Stimulated activated CD8-positive, alpha-beta memory T cell treated with anti-CD3 and anti-CD28 coated beads, Interleukin-2, amount 100 ng/mL, for 48 hours (primary cell): Measurements from ENCODE around the gene LORICRIN.

Source experiments
- DNase-seq, 2 donors: peaks; one replicate each; pipeline ENCODE4 v3.0.0-alpha.2; 2020; ENCODE audit warnings: low read depth in 2 of 2

Gene LORICRIN, protein sequence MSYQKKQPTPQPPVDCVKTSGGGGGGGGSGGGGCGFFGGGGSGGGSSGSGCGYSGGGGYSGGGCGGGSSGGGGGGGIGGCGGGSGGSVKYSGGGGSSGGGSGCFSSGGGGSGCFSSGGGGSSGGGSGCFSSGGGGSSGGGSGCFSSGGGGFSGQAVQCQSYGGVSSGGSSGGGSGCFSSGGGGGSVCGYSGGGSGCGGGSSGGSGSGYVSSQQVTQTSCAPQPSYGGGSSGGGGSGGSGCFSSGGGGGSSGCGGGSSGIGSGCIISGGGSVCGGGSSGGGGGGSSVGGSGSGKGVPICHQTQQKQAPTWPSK

GRCh38 chr1:153259387-153259786, at the start of gene LORICRIN:
Gene LORICRIN (plus strand): TSS chr1:153259687. CDS start chr1:153260950, 1,263 bp downstream.
- no peak for DNase-seq

- no peak for DNase-seq
These were observed 49.3 kb upstream of the LORICRIN start for GRCh38 chr1:153210206-153210605.

DNA sequence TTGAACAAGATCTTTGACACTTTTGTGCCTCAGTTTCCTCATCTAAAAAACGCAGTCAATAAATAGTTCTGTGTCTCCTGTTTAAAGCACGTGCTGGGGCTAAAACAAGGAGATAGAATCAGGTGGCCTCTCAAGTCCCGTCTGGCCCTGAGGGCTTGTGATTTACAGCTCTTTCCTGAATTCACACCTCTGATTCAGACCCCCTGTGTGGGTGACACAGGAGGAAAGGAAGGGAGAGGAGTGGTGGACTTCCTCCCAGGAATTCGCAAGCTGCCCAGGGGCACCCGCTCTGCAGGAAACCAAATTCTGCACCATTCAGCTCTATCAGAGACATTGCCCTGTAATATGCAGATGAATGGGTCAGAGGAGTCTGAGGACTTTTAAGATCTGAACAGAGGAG, 47.3 kb upstream of the LORICRIN start:
- DNase-seq = no peak

GRCh38 chr1:153213519-153213918, 46.0 kb upstream of the LORICRIN start:
- no peak for DNase-seq

- DNase-seq = no peak
These were observed 42.3 kb upstream of the LORICRIN start, which contains the start of gene PRR9 for GRCh38 chr1:153217212-153217611. Gene PRR9 (plus strand): TSS chr1:153217584. CDS start chr1:153218145, 561 bp downstream.

DNA sequence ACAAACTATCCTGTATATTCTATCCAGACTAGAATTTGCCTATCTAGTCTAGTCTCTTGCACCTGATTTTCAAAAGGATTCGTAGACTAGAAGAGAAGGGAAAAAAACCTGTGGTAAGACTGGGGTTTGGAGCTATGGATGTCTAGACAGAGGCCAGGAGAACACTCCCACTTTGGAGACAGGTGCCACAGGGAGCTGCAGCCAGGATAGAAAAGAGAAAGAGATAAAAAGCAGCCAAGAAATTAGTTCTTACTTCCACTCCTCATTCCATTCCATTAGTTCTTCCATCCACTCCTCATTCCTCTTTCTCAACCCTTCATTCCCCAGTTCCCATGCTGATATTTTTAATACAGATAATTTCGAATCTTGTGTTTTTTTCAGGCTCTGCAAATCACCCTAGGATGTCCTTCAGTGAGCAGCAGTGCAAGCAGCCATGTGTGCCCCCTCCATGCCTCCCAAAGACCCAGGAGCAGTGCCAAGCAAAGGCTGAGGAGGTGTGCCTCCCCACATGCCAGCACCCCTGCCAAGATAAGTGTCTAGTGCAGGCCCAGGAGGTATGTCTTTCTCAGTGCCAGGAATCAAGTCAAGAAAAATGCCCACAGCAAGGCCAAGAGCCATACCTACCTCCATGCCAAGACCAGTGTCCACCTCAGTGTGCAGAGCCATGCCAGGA, 41.6 kb upstream of the LORICRIN start:
- no peak for DNase-seq

DNA sequence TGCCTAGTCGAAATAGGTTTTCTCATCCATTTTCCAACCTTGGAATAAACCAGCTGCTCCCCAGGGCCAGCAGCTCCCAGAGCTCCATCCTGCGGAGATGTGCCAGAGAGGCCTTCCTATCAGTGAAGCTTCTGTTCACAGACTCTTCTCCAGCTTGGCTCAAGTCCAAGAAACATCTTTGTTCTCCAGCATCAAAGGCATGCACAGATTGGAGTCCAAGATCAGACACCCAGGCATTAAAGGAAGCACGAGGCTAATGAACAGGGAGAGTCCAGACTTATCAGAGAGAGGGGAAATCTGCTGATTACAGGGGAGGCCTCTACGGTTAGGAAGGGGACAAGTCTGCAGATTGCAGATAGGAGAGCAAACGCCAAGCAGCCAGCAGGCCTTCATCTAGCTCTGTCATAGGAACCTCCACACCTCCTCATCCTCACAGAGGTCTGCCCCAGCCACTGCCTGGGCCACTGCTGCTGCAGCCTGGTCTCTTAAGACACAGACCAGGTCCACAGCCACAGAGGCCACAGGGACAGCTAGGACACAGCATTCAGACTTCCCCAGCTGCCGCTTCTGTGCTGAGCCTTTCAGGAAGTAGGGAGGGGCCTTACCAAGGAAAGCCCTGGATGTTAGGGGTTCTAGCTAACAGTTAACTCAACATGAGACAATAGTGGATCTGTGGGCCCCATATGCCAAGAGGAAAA, 38.7 kb upstream of the LORICRIN start:
- no peak for DNase-seq

DNA sequence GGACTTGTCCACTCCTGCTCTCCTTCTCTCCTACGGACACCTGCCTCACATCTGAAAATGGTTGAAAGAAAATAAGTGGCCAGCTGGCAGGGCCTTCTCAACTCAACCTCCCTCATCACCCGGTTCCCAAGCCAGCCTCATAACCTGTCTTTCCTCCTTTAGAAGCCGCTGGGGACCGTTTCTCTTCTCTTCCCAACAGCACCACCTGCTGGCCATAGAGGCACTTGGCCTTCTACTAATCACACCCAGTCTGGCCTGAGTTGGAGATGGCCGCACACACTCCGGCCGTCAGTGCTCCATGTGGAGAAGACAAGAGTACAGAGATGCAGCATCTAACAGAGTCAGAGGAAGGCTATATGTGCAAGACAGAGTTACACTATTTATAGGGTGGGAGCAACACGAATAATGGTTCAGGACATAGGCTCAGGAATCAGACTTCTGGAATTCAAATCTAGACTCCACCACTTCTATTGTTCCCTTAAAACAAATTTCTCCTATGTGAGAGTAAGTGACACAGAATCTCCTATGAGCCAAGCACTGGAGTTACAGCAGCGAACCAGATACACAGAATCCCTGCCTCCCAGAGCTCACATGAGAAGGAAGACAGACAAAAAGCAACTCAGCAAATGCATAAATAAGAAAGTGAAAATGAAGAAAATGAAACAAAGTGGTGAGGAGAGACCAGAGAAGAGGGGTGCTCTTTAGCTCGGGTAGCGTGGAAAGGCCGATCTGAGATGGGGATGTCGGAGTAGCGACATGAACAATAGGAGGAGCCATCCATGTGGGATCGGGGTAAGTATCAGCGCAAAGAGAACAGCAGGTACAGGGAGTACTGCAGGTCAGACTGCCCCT, 36.2 kb upstream of the LORICRIN start:
- DNase-seq = peak; percentile 23 to 42

DNA sequence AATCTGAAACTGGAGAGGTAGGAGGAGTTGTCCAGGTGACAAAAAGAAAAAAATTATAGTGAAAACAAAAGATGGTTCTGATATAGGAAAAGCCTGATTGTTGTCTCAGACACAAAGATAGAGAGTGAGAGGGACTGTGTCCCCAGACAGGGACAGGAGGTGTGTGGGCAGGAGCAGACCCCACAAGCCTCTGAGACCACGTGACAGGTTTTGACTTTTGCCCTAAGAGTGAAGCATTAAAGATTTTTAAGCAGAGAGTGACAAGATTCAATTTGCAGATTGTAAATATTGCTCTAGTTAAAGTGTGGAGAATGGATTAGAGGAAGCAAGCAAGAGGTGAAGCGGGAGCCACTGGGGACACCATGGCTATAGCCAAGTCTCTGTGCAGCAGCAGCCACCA, 31.7 kb upstream of the LORICRIN start:
- no peak for DNase-seq

DNA sequence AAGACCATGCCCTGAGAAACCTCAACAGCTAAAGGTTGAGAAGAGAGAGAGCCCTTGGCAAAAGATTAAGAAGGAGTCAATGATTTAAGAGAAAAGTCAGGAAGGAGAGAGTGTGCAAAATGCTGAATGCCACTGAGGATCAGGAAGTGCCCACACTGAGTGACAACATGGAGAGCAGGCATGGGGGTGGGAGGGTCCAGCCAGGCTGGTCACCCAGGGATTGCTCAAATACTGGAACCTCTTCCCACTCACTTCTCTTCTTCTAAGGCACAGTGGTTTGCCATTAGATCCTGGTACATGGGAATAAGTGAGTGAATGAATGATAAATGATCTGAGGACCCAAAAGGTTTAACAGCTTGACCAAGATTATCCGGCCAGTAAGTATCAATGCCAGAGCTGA, 31.0 kb upstream of the LORICRIN start:
- no peak for DNase-seq

DNA sequence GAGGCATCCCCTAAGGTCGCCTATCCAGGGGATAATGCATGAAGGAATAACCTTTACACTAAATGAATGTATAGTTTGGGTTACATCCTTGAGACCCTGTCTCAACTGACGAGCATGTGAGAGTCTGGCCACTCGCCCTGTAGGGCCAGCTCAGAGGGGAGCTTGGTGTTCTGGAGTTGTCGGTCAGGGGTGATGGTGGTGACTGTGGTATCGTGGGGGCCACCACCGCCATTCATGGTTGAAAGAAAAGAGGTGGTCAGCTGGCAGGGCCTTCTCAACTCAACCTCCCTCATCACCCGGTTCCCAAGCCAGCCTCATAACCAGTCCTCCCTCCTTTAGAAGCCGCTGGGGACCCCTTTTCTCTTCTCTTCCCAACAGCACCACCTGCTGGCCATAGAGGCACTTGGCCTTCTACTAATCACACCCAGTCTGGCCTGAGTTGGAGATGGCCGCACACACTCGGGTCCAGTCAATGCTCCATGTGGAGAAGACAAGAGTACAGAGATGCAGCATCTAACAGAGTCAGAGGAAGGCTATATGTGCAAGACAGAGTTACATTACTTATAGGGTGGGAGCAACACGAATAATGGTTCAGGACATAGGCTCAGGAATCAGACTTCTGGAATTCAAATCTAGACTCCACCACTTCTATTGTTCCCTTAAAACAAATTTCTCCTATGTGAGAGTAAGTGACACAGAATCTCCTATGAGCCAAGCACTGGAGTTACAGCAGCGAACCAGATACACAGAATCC, 30.2 kb upstream of the LORICRIN start:
- peak in 1 of 2 donors; percentile 11 for DNase-seq

GRCh38 chr1:153231363-153231762, 28.1 kb upstream of the LORICRIN start:
- DNase-seq = no peak

- no peak for DNase-seq
These were observed 27.7 kb upstream of the LORICRIN start for GRCh38 chr1:153231785-153232184.

DNA sequence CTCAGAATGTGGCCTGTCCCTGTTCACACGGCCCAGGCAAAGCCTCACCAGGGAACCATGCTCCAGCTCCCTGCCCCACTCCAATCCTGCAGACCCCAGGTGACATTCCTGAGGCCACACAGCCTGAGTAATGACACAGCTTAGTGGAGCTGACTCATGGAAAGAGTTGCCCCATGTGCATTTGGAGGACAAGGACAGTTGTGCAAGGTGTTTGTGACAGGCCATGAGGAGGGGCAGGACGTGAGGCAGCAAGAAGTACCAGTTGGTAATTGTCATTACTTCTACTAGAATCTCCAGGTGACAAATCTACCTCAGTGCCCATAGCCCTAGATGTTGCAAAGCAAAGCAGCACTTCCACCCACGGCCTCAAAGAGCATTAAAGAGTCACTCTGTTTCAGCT, 26.9 kb upstream of the LORICRIN start:
- no peak for DNase-seq

DNA sequence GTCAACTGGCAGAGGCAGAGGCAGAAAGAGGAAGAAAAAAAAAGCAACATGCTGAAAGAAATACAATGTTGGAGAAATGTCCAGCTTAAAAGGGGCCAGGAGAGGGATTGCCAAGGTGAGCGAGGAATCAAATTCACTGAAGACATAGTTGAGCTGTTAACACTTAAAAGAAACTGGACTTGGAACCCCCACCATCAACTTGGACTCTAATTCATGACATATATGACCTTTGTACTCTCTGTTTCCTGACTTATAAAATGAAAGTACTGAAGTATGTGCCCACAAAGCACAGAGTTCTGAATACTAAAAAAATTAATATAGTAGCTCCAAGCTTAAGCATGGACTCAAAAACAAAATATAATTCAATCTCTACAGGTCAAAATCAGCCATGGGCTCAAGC, 26.0 kb upstream of the LORICRIN start:
- DNase-seq = no peak

GRCh38 chr1:153238527-153238926, 21.0 kb upstream of the LORICRIN start:
- DNase-seq = no peak

DNA sequence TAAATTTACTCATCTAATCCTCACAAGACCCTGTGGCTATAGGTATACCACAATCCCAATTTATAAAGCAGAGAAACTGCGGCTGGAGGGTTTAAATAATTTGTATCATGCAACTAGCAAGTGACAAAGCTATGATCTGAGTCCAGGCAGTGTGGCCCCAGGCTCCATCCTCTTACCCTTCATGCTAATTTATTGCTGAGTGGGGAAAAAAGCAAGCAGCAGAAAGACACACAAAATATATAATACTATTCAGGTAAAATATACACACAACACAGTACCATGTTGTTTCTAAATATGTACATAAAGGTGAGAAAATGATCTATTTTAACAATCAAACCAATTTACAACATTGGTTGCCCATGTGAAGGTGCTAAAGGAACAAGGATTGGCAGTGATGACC, 17.3 kb upstream of the LORICRIN start:
- DNase-seq = no peak

DNA sequence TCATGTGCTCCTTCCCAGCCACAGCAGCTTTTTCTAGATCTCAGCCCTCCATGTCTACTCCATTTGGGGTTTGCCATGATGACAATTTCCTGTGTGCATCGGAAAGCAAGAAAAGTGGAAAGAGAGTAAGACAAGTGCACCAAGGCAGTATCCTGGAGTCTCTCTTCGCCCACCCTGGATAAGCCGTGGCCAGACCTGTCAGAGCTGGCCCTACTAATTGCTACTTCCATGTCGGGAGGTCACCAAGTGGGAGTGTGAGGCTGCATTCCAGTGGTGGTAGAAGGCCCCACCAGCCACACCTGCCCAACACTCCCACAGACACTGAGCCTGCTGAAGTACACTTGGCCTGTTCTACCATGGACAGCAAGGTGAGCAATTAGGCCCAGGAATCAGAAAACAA, 14.0 kb upstream of the LORICRIN start:
- DNase-seq = no peak

GRCh38 chr1:153246018-153246417, 13.5 kb upstream of the LORICRIN start:
- DNase-seq = no peak

GRCh38 chr1:153246825-153247224, 12.7 kb upstream of the LORICRIN start:
- no peak for DNase-seq
